Measurements from ENCODE around the gene IGFBP4. TPM values are rescaled to one million over a fixed set of nuclear protein-coding genes. Genes with fewer than 3 reads are reported as not detected.

Gene IGFBP4
- total RNA-seq, 1 donor from 2014 or later = 501 TPM

GRCh38 chr17:40452921-40453378 lies 9.7 kb downstream of the IGFBP4 start:
- DNase-seq (ENCODE audit: low spot score) = peak; percentile 49
- no peak for ATAC-seq

- no peak for DNase-seq (ENCODE audit: low spot score)
- no peak for ATAC-seq
Observed at GRCh38 chr17:40453881-40454612, 10.8 kb downstream of the IGFBP4 start.

- ATAC-seq (no peak), DNase-seq (ENCODE audit: low spot score) (peak; percentile 49)
Observed at GRCh38 chr17:40454613-40454995, 11.4 kb downstream of the IGFBP4 start.

- DNase-seq (ENCODE audit: low spot score) = peak; percentile 74
- ATAC-seq = peak; percentile 45
Observed at GRCh38 chr17:40456396-40456951, 13.2 kb downstream of the IGFBP4 start.

GRCh38 chr17:40457369-40457768 lies 14.1 kb downstream of the IGFBP4 start:
- DNase-seq (ENCODE audit: low spot score) = no peak
- ATAC-seq = no peak

GRCh38 chr17:40457964-40458791 lies 14.9 kb downstream of the IGFBP4 start:
- ATAC-seq (no peak), DNase-seq (ENCODE audit: low spot score) (peak; percentile 64)

GRCh38 chr17:40458851-40459482 lies 15.7 kb downstream of the IGFBP4 start:
- ATAC-seq (no peak), DNase-seq (ENCODE audit: low spot score) (no peak)

- ATAC-seq (peak; percentile 1), DNase-seq (ENCODE audit: low spot score) (no peak)
Observed at GRCh38 chr17:40459636-40460603, 16.7 kb downstream of the IGFBP4 start.

- no peak for DNase-seq (ENCODE audit: low spot score)
- ATAC-seq = no peak
Observed at GRCh38 chr17:40460604-40460967, 17.3 kb downstream of the IGFBP4 start.

- peak; percentile 5 for ATAC-seq
- DNase-seq (ENCODE audit: low spot score) = no peak
Observed at GRCh38 chr17:40460968-40461731, 17.9 kb downstream of the IGFBP4 start.

GRCh38 chr17:40461732-40462342 lies 18.6 kb downstream of the IGFBP4 start:
- ATAC-seq (peak; percentile 4), DNase-seq (ENCODE audit: low spot score) (no peak)

GRCh38 chr17:40462343-40463121 lies 19.3 kb downstream of the IGFBP4 start:
- DNase-seq (ENCODE audit: low spot score) (no peak), ATAC-seq (peak; percentile 10)

- peak; percentile 49 for ATAC-seq
- DNase-seq (ENCODE audit: low spot score) = no peak
Observed at GRCh38 chr17:40463122-40463550, 19.9 kb downstream of the IGFBP4 start.

GRCh38 chr17:40464392-40464855 lies 21.2 kb downstream of the IGFBP4 start:
- no peak for DNase-seq (ENCODE audit: low spot score)
- ATAC-seq = no peak

- no peak for DNase-seq (ENCODE audit: low spot score)
- ATAC-seq = no peak
Observed at GRCh38 chr17:40466298-40466971, 23.2 kb downstream of the IGFBP4 start.

GRCh38 chr17:40467281-40467867 lies 24.1 kb downstream of the IGFBP4 start:
- ATAC-seq (no peak), DNase-seq (ENCODE audit: low spot score) (no peak)

GRCh38 chr17:40468560-40468959 lies 25.3 kb downstream of the IGFBP4 start:
- no peak for ATAC-seq
- no peak for DNase-seq (ENCODE audit: low spot score)

All from left lobe of liver (tissue), 2 donors.